Measurements from ENCODE around the gene LYVE1.

LYVE1 gene

DNA sequence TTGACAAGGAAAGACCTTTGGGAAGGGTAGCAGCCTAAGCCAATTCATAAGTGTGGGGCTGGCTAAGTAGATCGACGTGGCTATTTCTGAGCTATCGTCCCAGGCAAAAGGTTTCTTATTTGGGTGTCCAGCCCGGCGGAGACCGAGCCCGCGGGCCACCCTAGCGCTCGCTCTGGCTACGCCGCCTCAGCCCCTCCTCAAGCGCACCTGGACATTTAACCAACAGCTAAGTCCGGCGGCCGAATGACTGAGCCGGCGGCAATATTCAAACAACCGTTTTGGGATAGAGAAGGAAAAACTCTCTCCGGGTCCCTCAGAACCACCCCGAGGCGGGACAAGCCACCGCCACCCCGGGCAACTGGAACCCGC is 27.9 kb downstream of the LYVE1 start:
- Histone ChIP-seq H3K4me3 (ENCODE audit: low read length) (peak overlapping the region; percentile 70), H3K9me2 (replicated peaks; ENCODE audit: insufficient read depth, low read length) (no peaks in the 10 kb centered on the region), H2AFZ (ENCODE audit: low read length) (peak overlapping the region; percentile 88), H3K9me3 (replicated peaks; ENCODE audit: insufficient read depth, low read length) (no peaks in the 10 kb centered on the region), H3K4me1 (ENCODE audit: low read length) (peaks cover 10% of the 10 kb centered on the region), H3F3A (ENCODE audit: insufficient read depth, low read length) (no peaks in the 10 kb centered on the region), H3K27ac (ENCODE audit: low read length) (peak overlapping the region; percentile 64; the same call in 1 of the 2 replicates), H3K27me3 (replicated peaks; ENCODE audit: insufficient read depth, low read length) (no peaks in the 10 kb centered on the region), H3K4me2 (ENCODE audit: low read depth, low read length) (peak overlapping the region; percentile 76), H3K9ac (ENCODE audit: low read length) (peak overlapping the region; percentile 67; the same call in 1 of the 2 replicates), H4K20me1 (ENCODE audit: insufficient read depth, low read length) (no peaks in the 10 kb centered on the region), H3K36me3 (replicated peaks; ENCODE audit: insufficient read depth, low read length) (no peaks in the 10 kb centered on the region), H3K79me2 (ENCODE audit: low read length) (0 out of 2 replicates have a peak, but pooled peaks cover 6% of the 10 kb centered on the region)
- no peak for TF ChIP-seq EZH2 (optimal IDR thresholded peaks at IDR 0.05; ENCODE audit: low read depth, low read length)
- TF ChIP-seq, protein P1, sequence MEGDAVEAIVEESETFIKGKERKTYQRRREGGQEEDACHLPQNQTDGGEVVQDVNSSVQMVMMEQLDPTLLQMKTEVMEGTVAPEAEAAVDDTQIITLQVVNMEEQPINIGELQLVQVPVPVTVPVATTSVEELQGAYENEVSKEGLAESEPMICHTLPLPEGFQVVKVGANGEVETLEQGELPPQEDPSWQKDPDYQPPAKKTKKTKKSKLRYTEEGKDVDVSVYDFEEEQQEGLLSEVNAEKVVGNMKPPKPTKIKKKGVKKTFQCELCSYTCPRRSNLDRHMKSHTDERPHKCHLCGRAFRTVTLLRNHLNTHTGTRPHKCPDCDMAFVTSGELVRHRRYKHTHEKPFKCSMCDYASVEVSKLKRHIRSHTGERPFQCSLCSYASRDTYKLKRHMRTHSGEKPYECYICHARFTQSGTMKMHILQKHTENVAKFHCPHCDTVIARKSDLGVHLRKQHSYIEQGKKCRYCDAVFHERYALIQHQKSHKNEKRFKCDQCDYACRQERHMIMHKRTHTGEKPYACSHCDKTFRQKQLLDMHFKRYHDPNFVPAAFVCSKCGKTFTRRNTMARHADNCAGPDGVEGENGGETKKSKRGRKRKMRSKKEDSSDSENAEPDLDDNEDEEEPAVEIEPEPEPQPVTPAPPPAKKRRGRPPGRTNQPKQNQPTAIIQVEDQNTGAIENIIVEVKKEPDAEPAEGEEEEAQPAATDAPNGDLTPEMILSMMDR (IDR thresholded peaks at IDR 0.05; ENCODE audit: low read length): no peak
- DNase-seq: peak; percentile 35

DNA sequence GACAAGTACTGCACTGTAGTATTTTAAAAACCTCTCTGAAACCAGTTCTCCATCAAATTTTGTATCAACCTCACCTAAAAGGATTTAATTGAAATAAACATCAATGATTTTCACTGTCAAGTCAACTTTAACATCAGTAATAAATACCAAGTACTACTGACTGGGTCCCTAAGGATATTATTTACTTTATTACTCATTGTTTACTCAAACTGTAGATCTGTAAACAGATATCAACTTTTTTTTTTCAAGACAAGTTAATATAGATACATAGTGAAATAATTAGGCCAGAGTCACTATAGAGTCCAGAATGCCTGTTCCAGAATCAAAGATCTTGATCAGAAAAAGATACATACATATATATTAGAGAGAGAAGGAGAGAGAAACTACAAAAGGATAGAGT is 29.1 kb downstream of the LYVE1 start:
- Histone ChIP-seq H3K9me3 (replicated peaks; ENCODE audit: insufficient read depth, low read length) (no peaks in the 10 kb centered on the region), H4K20me1 (ENCODE audit: insufficient read depth, low read length) (no peaks in the 10 kb centered on the region), H2AFZ (ENCODE audit: low read length) (no peak overlapping the region), H3K36me3 (replicated peaks; ENCODE audit: insufficient read depth, low read length) (no peaks in the 10 kb centered on the region), H3K79me2 (ENCODE audit: low read length) (0 out of 2 replicates have a peak, but pooled peaks cover 6% of the 10 kb centered on the region), H3K27me3 (replicated peaks; ENCODE audit: insufficient read depth, low read length) (no peaks in the 10 kb centered on the region), H3F3A (ENCODE audit: insufficient read depth, low read length) (no peaks in the 10 kb centered on the region), H3K4me2 (ENCODE audit: low read depth, low read length) (no peak overlapping the region), H3K9me2 (replicated peaks; ENCODE audit: insufficient read depth, low read length) (no peaks in the 10 kb centered on the region), H3K9ac (ENCODE audit: low read length) (no peak overlapping the region), H3K27ac (ENCODE audit: low read length) (no peak overlapping the region), H3K4me3 (ENCODE audit: low read length) (no peak overlapping the region), H3K4me1 (ENCODE audit: low read length) (peaks cover 10% of the 10 kb centered on the region)
- DNase-seq: no peak
- TF ChIP-seq EZH2 (optimal IDR thresholded peaks at IDR 0.05; ENCODE audit: low read depth, low read length) (no peak), EZH2phosphoT487 (IDR thresholded peaks at IDR 0.05; ENCODE audit: low read length) (no peak)
- TF ChIP-seq, protein P1 (IDR thresholded peaks at IDR 0.05; ENCODE audit: low read length): no peak

DNA sequence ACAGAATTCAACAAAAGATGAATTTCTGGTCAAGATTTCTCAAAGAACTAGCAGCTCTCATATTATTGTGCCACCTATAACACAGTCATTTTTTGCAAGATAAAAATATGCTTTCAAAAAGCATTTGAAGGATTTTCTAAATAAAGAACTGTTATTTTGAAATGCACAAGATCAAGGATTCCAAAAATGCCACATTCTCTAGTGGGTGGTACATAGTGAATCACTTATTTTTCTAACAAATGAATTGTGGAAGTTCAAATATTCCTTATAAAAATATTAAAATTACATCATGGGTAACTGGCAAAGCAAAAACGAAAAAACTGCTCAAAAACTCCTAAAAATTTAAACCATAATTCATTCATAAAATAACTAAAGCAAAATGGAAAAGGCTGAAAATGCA is 29.5 kb downstream of the LYVE1 start:
- H3K9me2 ChIP-seq (replicated peaks; ENCODE audit: insufficient read depth, low read length): no peaks in the 10 kb centered on the region
- no peak for TF ChIP-seq EZH2phosphoT487 (IDR thresholded peaks at IDR 0.05; ENCODE audit: low read length)
- TF ChIP-seq, protein P1 (IDR thresholded peaks at IDR 0.05; ENCODE audit: low read length): no peak
- no peak for TF ChIP-seq EZH2 (optimal IDR thresholded peaks at IDR 0.05; ENCODE audit: low read depth, low read length)
- H4K20me1 ChIP-seq (ENCODE audit: insufficient read depth, low read length): no peaks in the 10 kb centered on the region
- no peak overlapping the region for H2AFZ ChIP-seq (ENCODE audit: low read length)
- no peak overlapping the region for H3K4me2 ChIP-seq (ENCODE audit: low read depth, low read length)
- H3K9me3 ChIP-seq (replicated peaks; ENCODE audit: insufficient read depth, low read length): no peaks in the 10 kb centered on the region
- 0 out of 2 replicates have a peak, but pooled peaks cover 6% of the 10 kb centered on the region for H3K79me2 ChIP-seq (ENCODE audit: low read length)
- no peak overlapping the region for H3K9ac ChIP-seq (ENCODE audit: low read length)
- H3K27ac ChIP-seq (ENCODE audit: low read length): no peak overlapping the region
- DNase-seq: no peak
- H3K4me1 ChIP-seq (ENCODE audit: low read length): peaks cover 10% of the 10 kb centered on the region
- no peaks in the 10 kb centered on the region for H3K36me3 ChIP-seq (replicated peaks; ENCODE audit: insufficient read depth, low read length)
- H3F3A ChIP-seq (ENCODE audit: insufficient read depth, low read length): no peaks in the 10 kb centered on the region
- H3K27me3 ChIP-seq (replicated peaks; ENCODE audit: insufficient read depth, low read length): no peaks in the 10 kb centered on the region
- no peak overlapping the region for H3K4me3 ChIP-seq (ENCODE audit: low read length)

Measured in MM.1S (cell line).